ENCODE results near the gene OVOL2.
"Not testable (repeated sequence)": the region's sequence is repeated elsewhere in the genome, so short reads cannot be mapped to it uniquely, and the experiment has no call there.

OVOL2 gene

GRCh38 chr20:18057101-18057993 is at the start of gene OVOL2:
Gene OVOL2 (minus strand): TSS chr20:18057916. CDS start chr20:18057634, 282 bp downstream.
- no peak for DNase-seq

- DNase-seq = no peak
Observed at GRCh38 chr20:18103497-18103896, 45.8 kb upstream of the OVOL2 start.

- no peak for DNase-seq
Observed at GRCh38 chr20:18101125-18101810, 43.6 kb upstream of the OVOL2 start.

GRCh38 chr20:18100569-18100968 is 42.9 kb upstream of the OVOL2 start:
- not testable (repeated sequence) for DNase-seq

- no peak for DNase-seq
Observed at GRCh38 chr20:18094191-18094590, 36.5 kb upstream of the OVOL2 start.

- no peak for DNase-seq
Observed at GRCh38 chr20:18093388-18093787, 35.7 kb upstream of the OVOL2 start.

- DNase-seq = no peak
Observed at GRCh38 chr20:18092890-18093289, 35.2 kb upstream of the OVOL2 start.

- DNase-seq = no peak
Observed at GRCh38 chr20:18091623-18092022, 33.9 kb upstream of the OVOL2 start.

- no peak for DNase-seq
Observed at GRCh38 chr20:18090477-18090876, 32.8 kb upstream of the OVOL2 start.

- no peak for DNase-seq
Observed at GRCh38 chr20:18090044-18090443, 32.3 kb upstream of the OVOL2 start.

GRCh38 chr20:18088841-18089240 is 31.1 kb upstream of the OVOL2 start:
- not testable (repeated sequence) for DNase-seq

- DNase-seq = not testable (repeated sequence)
Observed at GRCh38 chr20:18088298-18088697, 30.6 kb upstream of the OVOL2 start.

- no peak for DNase-seq
Observed at GRCh38 chr20:18087054-18087453, 29.3 kb upstream of the OVOL2 start.

- not testable (repeated sequence) for DNase-seq
Observed at GRCh38 chr20:18080836-18081235, 23.1 kb upstream of the OVOL2 start.

- DNase-seq = no peak
Observed at GRCh38 chr20:18079756-18080353, 22.1 kb upstream of the OVOL2 start.

GRCh38 chr20:18077157-18077556 is 19.4 kb upstream of the OVOL2 start:
- no peak for DNase-seq

GRCh38 chr20:18072532-18072931 is 14.8 kb upstream of the OVOL2 start:
- DNase-seq = no peak

- DNase-seq = no peak
Observed at GRCh38 chr20:18066421-18067333, 9.0 kb upstream of the OVOL2 start.

- DNase-seq = no peak
Observed at GRCh38 chr20:18063676-18064075, 6.0 kb upstream of the OVOL2 start.

GRCh38 chr20:18059603-18060002 is 1.9 kb upstream of the OVOL2 start:
- DNase-seq = no peak

GRCh38 chr20:18058661-18059467 is 1.1 kb upstream of the OVOL2 start:
- DNase-seq = no peak

- DNase-seq = no peak
Observed at GRCh38 chr20:18057994-18058349, 256 bp upstream of the OVOL2 start.

Measured in T1000 (cell line).